IPS DF 4.7 (cell line): ENCODE measurements around the gene FADS2.

Experiments used
- DNase-seq: peaks from one replicate; pipeline ENCODE4 v3.0.0-alpha.2; 2013; ENCODE audit warnings: low spot score; ENCODE audit errors: extremely low read depth

FADS2 gene

DNA sequence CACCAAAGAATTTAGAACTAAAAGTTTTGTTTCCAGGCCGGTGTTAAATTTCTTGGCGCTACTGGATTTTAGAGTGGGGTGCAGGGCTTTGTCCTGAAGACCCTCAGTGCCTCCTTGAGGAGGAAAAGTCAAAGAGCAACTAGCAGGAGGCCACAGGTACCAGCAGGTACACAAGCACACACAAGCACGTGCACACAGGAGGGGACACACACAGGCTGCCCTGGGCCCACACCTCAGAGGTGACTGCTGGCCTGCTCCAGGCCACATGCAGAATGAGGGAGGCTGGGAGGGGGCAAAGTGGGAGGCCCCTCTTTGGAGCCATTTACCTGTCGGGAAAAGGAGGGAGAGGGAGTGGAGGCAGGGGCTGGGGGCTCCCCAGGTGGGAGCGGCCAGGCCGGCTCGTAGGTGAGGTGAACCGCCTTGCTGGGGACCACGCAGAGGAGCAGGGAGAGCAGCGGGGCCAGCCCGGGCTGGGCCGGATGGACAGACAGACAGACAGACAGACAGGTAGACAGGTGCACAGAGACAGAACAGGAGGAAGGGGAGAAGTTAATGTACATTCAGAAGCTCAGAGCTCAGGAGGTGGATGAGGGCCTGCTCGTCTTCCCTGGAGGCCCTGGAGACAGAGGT, 77.1 kb downstream of the FADS2 start:
- no peak for DNase-seq

DNA sequence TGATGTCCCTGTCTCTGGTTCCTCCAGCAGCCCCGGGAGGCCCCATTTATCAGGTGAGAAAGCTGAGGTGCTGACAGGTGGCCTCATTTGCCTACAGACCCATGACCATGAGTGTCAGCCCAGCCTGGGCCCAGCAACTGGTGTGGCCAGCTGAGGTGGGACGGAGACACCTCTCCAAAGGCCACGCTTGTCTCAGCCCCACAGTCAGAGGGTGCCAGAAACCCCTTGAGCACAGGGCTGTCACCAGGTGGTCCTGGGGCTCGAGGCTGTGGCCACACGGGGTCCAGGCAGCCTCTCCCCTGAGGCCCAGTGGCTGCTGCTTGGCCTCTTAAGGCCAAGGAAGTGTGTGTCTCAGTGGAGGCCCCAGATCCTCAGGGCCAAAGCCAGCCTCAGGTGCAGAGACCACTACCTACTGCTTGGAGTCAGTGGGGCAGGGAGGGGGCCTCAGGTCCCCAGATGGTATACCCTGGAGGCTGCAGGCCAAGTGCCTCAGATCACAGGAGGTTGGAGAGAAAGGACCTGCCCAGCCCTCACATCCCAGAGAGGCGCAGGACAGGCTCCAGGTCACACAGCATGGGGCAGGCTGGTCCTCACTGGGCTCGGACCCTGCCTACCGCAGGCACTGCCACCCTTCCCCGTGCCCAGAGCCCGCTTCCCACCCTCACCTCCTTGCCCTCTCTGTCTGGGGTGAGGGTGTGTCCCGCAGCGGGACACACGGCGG, 77.9 kb downstream of the FADS2 start:
- no peak for DNase-seq

GRCh38 chr11:61906522-61906909, 78.4 kb downstream of the FADS2 start:
- no peak for DNase-seq

- no peak for DNase-seq
These were observed 79.2 kb downstream of the FADS2 start for GRCh38 chr11:61907282-61907681.

GRCh38 chr11:61907871-61908729, 80.0 kb downstream of the FADS2 start:
- no peak for DNase-seq

DNA sequence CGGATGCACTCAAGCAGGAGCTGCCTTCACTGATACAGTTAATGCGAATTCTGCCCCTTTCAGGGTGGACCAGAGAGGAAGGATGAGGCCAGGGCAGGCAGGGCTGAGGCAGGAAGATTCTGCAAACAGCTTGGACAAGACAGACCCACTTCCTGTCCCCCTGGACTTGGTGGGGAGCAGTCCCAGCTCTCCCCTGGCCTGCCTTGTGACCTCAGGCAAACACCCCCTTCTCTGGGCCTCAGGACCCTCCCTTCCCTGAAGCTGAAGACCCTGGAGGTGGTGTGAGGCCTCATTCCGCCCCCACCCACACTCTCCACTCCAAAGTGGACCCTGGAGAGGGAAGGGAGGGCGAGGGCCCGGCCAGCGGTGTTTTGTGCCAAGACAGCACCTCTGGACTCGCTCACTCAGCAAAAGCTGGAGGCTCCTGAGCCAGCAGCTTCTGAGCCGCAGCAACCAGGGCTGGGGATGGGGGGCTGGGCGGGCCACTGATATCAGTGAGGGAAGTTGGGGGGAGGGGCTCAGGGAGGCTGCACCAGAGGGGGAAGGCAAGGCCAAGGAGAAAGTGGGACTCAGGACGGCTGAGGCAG, 80.7 kb downstream of the FADS2 start:
- no peak for DNase-seq

GRCh38 chr11:61910187-61911127, 82.4 kb downstream of the FADS2 start:
- DNase-seq, result no peak

DNA sequence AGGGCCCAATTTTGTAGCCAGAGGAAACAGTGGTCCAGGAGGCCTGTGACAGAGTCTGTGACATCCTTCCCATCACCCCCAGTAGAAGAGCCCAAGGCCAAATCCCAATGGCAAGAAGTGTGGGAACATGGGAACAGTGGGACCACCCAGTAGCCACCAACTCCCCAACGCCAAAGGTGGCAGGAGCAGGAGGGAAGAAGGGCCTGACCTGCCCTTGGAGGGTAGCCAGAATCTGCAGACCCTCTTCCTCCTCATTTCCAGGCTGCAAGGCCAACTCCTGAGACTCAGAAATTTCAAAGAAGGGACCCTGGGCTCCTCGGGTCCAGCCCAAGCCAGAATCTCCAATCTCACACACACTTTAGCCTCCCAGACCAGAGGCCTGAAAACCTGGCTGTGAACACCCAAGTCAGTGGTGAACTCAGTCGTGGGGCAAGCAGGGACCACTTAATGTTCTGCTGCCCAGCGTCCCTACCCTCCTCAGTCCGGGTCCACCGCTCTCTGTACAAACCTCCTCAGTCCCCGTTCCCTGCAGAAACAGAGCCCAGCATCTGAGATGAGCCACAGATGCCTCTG, 83.1 kb downstream of the FADS2 start:
- no peak for DNase-seq

DNA sequence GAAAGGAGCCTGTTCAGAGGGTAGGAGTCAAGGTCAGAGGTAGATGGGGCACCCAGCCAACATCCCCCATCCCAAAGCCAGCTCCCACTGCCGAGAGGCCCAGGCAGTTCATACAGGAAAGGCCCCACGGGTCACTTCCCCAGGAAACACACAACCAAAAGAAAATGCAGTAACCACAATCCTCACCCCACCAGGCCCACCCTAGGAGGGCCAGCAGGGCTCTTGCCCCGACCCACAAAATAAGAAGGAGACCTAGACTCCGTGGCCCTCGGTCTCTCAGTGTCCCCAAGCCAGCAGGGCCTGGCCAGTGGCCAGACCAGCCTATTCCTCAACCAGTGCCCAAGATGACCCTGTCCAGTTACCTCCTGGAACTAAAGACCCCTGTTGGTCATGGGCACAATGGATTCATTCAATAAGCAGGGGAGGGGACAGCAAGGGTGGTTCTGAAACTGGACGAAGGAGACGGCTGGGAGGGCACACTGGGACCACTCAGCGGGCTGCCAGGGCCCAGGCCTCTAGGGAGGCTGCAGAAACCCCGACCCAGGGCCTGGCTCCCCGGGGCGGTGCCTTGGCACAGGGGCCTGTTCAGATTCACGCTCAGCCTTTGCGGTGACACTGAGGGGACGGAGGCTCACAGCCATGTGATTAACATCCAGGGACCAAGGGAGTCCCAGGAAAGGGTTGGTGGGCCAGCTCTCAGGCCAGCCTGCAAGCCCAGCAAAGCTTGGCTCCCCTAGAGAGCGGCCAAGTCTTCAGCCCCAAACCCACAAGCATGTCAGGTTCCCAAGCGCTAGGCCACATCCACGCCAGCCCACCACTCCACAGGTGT, 83.8 kb downstream of the FADS2 start:
- DNase-seq, result no peak

DNA sequence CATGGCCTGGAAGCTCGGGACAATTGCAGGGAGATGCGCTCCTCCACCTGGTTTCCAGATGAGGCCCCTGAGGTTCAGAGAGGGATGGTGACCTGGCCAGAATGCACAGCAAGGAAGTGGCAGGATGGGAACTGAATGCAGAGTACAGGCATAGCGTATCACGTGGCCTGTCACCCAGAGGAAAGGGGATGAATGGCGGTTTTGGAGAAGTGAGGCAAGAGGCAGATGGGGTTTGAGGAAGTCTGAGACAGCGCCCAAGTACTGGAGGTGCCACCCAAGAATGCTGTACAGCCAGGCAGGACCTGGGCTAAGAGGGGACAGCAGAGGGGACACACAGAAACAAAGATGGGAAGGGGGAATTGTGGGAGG, 84.4 kb downstream of the FADS2 start:
- no peak for DNase-seq

GRCh38 chr11:61912991-61913698, 85.0 kb downstream of the FADS2 start:
- DNase-seq, result no peak

GRCh38 chr11:61913699-61914395, 85.7 kb downstream of the FADS2 start:
- no peak for DNase-seq

DNA sequence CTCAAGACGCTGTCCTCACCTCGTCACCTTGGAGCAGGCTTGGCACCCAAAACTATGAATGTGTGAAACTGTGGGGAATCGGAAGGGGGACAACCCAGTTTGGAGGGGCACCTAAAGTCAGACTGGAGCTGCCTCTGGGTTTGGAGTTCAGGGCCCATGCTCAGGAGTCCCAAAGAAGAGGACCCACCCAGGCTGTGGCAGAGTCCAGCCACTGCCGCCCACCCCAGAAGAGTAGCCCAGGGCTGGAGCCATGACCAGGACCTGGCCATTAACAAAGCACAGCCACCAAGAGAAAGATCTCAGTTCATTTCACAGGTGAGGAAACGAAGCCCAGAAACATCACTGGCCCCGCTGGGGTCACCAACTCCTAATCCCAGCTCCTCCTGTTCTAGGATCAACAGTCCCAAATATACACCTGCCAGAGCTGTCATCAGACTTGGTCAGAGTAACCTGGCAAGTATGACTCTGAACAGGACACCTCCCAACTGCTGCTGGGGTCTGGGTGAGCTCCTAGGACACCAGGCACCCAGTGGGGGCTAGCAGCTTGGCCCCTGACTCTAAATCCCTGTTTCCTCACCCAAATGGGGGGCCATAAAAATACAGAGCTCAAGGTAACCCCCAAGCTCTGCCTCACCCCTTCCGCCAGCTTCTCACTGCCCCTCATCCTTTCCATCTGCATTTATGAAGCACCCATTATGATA, 86.5 kb downstream of the FADS2 start:
- no peak for DNase-seq

- no peak for DNase-seq
These were observed 88.7 kb downstream of the FADS2 start for GRCh38 chr11:61916737-61917333.
